Measurements from ENCODE around the gene SWAP70. TPM values are rescaled to one million over a fixed set of nuclear protein-coding genes. Genes with fewer than 3 reads are reported as not detected.

The SWAP70 gene
- total and polyA plus RNA-seq, 9 of the 15 experiments (the other 6 are each of a cell fraction or from before 2014, with no cell fraction given) = 1.7 to 4.9 (median 3.9) TPM

- TF ChIP-seq CUX1 (CRISPR knock-in tag; IDR thresholded peaks at IDR 0.05) = no peak
- TF ChIP-seq SAFB2 (IDR thresholded peaks at IDR 0.05; ENCODE audit: borderline replicate concordance, low read depth, low read length, severe bottlenecking) = no peak
- TF ChIP-seq HNRNPK (IDR thresholded peaks at IDR 0.05; ENCODE audit: low read depth, low read length, poor library complexity, severe bottlenecking) = no peak
- TF ChIP-seq ARID1B (IDR thresholded peaks at IDR 0.05) = peak; percentile 92
- TF ChIP-seq POLR2AphosphoS2 (IDR thresholded peaks at IDR 0.05; ENCODE audit: low read length) = no peak
- no peak for TF ChIP-seq MAFG (tag; conservative IDR thresholded peaks at IDR 0.05)
- TF ChIP-seq CLOCK (CRISPR knock-in tag; IDR thresholded peaks at IDR 0.05; ENCODE audit: borderline replicate concordance) = no peak
- no peak for TF ChIP-seq GTF2E2 (tag; IDR thresholded peaks at IDR 0.05)
- TF ChIP-seq FOXK1 (CRISPR knock-in tag; IDR thresholded peaks at IDR 0.05; ENCODE audit: borderline replicate concordance) = no peak
- TF ChIP-seq ZEB2 (IDR thresholded peaks at IDR 0.05) = 0 out of 2 replicates have a peak, but pooled peaks have one; percentile 28
- no peak for TF ChIP-seq BRD9 (IDR thresholded peaks at IDR 0.05; ENCODE audit: low read depth, partially characterized antibody)
- no peak for TF ChIP-seq ZNF79 (CRISPR knock-in tag; IDR thresholded peaks at IDR 0.05; ENCODE audit: low read depth)
- TF ChIP-seq BRD4 (IDR thresholded peaks at IDR 0.05) = no peak
- no peak for TF ChIP-seq HMG20B (CRISPR knock-in tag; IDR thresholded peaks at IDR 0.05)
- no peak for TF ChIP-seq L3MBTL2 (IDR thresholded peaks at IDR 0.05)
- TF ChIP-seq NKRF (IDR thresholded peaks at IDR 0.05; ENCODE audit: borderline replicate concordance) = no peak
- TF ChIP-seq BDP1 (IDR thresholded peaks at IDR 0.05; ENCODE audit: insufficient read depth, insufficient read length) = no peak
Observed at GRCh38 chr11:9651899-9652748, 11.8 kb upstream of the SWAP70 start (continued).

Measured in K562 (cell line).